Activated CD4-positive, alpha-beta T cell treated with anti-CD3 and anti-CD28 coated beads for 36 hours (primary cell): ENCODE data around the gene ZNF101. TPM values are rescaled to one million over a fixed set of nuclear protein-coding genes. Genes with fewer than 3 reads are reported as not detected.

Experiments used
- ATAC-seq: fragments of 200-7000 bp; cut with Tn5 transposase; one replicate; pipeline ENCODE4 v1.10.0; 2021; ENCODE audit warnings: mild to moderate bottlenecking, moderate library complexity
- CTCF ChIA-PET: fragments of 350-600 bp; sonication (Branson Sonifier 250); formaldehyde crosslinking; loops from one replicate; lab custom pipeline; 2021; ENCODE audit warnings: antibody characterized with exemption; lab: Charles Lee
- POLR2A ChIA-PET: fragments of 350-600 bp; sonication (Branson Sonifier 250); formaldehyde crosslinking; loops from one replicate; lab custom pipeline; 2021; ENCODE audit warnings: antibody characterized with exemption, inconsistent platforms; lab: Charles Lee
- DNase-seq: peaks from one replicate; pipeline ENCODE4 v3.0.0-alpha.2; 2020
- H3K27ac Mint-ChIP-seq: one replicate; pipeline ENCODE4 v1.8.0; 2021; ENCODE audit warnings: mixed read lengths
- H3K27me3 Mint-ChIP-seq: one replicate; pipeline ENCODE4 v1.8.0; 2021; ENCODE audit warnings: mixed read lengths
- H3K36me3 Mint-ChIP-seq: one replicate; pipeline ENCODE4 v1.8.0; 2021; ENCODE audit warnings: low read depth, mixed read lengths
- H3K4me1 Mint-ChIP-seq: one replicate; pipeline ENCODE4 v1.8.0; 2021; ENCODE audit warnings: mixed read lengths
- H3K4me3 Mint-ChIP-seq: one replicate; pipeline ENCODE4 v1.8.0; 2021; ENCODE audit warnings: mild to moderate bottlenecking, moderate library complexity, mixed read lengths
- H3K9me3 Mint-ChIP-seq: one replicate; pipeline ENCODE4 v1.8.0; 2021; ENCODE audit warnings: low read depth, mixed read lengths
- intact Hi-C, 2 experiments: fragments of 100-400 bp; cut with DNase I in 1 of 2; cut with micrococcal nuclease in 1 of 2; formaldehyde crosslinking; loops; one replicate each; pipeline versions ENCODE4 v1.14.2 to v1.15.1; 2022 to 2024; cut with DNase I, micrococcal nuclease
- total RNA-seq, 2 experiments: library from RNA; stranded (reverse); gene quantifications; one replicate each; pipeline ENCODE4 v1.2.3, GENCODE V29; 2021

The ZNF101 gene
- total RNA-seq = 10 to 100 TPM; 63.9 to 70.8 TPM

DNA sequence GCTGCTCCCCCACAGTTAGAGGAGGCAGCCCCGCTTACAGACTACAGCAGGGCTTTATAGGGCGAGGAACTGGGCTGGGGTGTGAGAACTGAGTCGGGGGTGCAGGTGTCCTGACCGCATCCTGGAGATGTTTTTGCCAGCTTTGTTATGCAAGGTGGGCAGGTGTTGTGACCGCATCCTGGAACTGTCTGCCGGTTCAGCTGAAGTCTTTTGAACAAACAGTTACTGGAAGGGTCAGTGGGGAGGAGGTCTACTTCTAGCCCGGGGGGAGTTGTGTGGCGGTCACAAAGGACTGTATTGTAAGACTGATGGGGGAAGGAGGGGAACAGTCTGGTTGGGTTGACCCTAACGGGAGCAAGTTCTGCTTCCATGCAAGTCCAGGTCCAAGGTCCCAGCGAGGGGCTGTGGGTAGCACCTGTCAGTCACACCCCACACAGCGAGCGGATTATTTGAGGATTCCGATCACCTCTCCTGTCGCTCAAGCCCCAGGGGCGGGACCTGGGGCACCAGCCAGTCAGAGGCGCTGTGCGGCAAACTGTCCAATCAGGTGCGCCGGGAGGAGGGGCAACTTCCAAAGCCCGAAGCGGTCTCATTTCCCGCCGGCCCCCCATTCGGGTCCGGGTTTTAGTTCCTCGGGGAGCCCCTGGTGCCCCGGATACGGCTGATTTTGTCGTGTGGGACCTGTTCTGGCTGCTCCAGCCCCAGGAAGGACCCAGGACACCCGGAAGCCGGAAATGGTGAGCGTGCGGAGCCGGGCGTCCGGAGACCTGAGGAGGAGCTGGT, at the start of gene ZNF101:
ZNF101 (plus strand) TSS at position 610 of the 783 bp plus-strand sequence; CDS start at position 735, 125 bp downstream.
- peak; percentile 82 for ATAC-seq
- peaks cover 46% of the 10 kb centered on the region for H3K36me3 Mint-ChIP-seq

DNA sequence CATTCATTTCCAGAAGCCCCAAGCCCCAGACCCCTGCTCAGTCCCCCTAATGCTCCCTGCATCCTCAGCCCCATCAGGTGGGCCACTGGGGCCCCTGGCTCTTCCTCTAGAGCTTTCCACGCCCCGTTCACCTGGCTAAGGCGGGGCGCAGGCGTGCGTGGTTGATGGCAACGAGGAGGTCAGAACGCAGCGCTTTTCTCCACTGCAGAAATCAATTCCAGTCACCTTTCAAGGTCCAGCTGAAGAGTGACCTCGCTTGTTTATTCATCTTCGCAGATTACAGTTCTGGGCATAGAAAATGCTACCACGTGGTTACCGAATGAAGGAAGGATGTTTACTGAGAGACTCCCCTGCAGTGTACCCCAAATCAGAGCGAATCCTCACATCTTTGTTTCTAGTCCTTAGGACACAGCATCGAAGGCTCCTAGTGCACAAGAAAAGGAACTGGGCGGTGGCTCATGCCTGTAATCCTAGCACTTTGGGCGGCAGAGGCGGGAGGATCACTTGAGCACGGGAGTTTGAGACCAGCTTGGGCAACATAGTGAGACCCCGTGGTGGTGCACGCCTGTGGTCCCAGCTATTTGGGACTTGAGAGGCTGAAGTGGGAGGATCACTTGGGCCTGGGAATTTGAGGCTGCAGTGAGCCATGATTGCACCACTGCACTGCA, 49.3 kb upstream of the ZNF101 start:
- Mint-ChIP-seq H3K27me3 (no peaks in the 10 kb centered on the region), H3K4me3 (peak overlapping the region; percentile 91), H3K27ac (peak overlapping the region; percentile 56), H3K4me1 (peaks cover 41% of the 10 kb centered on the region), H3K36me3 (peaks cover 1% of the 10 kb centered on the region), H3K9me3 (no peaks in the 10 kb centered on the region)
- DNase-seq (no peak), ATAC-seq (no peak)
- intact Hi-C loops = loop anchor here (2.0 kb wide), 2 partner anchors 21 to 79 kb away; no protein-coding TSS in a partner anchor
- ChIA-PET CTCF (interaction anchor here (0.6 to 1.5 kb wide), 3 partner anchors 14 to 108 kb away, joined by 3 read pairs; no protein-coding TSS in a partner anchor), POLR2A (interaction anchor here (0.6 kb wide), 1 partner anchor 11 kb away, joined by 4 read pairs; no protein-coding TSS in a partner anchor)

More for the DNA sequence above, at the start of gene ZNF101:
- peak; percentile 98 for DNase-seq
- Mint-ChIP-seq H3K9me3 (peaks cover 6% of the 10 kb centered on the region), H3K27me3 (no peaks in the 10 kb centered on the region), H3K4me3 (peak within 1 kb of the TSS; percentile 87), H3K4me1 (peaks cover 29% of the 10 kb centered on the region), H3K27ac (peak within 1 kb of the TSS; percentile 98)
- intact Hi-C loops = loop anchor here (1.0 to 2.0 kb wide), 11 partner anchors 65 to 409 kb away; partner anchors contain the start of genes ZNF14 (in 1 of the 2), ZNF506 (in 1 of the 2), ZNF90 (in 1 of the 2) and ZNF93 (in 1 of the 2)
- ChIA-PET POLR2A (interaction anchor here (0.5 to 1.7 kb wide), 10 partner anchors 38 to 476 kb away, joined by 3 to 9 read pairs (median 3); partner anchors contain the start of genes BORCS8, RFXANK, ZNF14 and ZNF253), CTCF (interaction anchor here (0.5 to 1.2 kb wide), 7 partner anchors 8 to 1862 kb away, joined by 3 to 4 read pairs (median 3); partner anchors contain the start of genes ZNF14 and ZNF506)

DNA sequence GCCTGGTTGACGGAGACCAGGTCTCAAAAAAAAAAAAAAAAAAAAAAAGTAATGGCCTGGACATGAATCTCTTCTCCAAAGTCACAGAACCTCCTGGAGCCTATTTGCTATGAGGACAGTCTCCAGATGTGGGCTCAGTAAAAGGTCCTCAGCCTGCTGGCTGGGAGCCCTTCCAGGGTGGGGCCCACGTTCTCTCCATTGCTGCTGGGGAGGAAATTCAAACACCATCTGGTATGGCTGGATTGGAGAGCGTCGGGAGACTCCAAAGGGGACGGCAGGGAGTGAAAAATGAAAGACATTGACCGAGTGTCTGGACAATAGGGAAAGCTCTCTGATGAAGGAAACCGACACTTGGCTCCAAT, 48.8 kb upstream of the ZNF101 start:
- Mint-ChIP-seq H3K4me1 (peaks cover 38% of the 10 kb centered on the region), H3K27me3 (no peaks in the 10 kb centered on the region)

DNA sequence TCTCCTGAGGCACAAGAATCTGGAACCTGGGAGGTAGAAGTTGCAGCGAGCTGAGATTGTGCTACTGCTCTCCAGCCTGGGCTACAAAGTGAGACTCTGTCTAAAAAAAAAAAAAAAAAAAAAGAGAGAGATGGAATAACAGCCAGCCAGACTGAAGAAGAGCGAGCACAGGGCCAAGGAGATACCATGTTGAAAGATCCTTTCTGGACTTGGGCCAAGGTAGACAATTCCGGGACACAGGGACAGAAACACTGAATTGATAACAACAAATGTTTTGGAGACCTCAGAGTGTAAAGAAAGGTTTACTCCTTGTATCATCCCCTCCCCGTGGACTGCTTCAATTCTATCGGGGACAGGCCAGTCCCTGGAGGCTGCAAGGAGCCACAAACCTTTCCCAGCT, 45.3 kb upstream of the ZNF101 start:
- H3K36me3 Mint-ChIP-seq = peaks cover 5% of the 10 kb centered on the region
- H3K4me1 Mint-ChIP-seq = peaks cover 27% of the 10 kb centered on the region
- POLR2A ChIA-PET = no interaction called here

More for the DNA sequence above, 48.8 kb upstream of the ZNF101 start:
- ChIA-PET CTCF (interaction anchor here (0.6 to 1.5 kb wide), 4 partner anchors 12 to 215 kb away, joined by 3 read pairs; partner anchors contain the start of gene GATAD2A), POLR2A (no interaction called here)
- intact Hi-C loops = loop anchor here (2.0 kb wide), 2 partner anchors 21 to 79 kb away; no protein-coding TSS in a partner anchor
- ATAC-seq (no peak), DNase-seq (no peak)
- no peak overlapping the region for H3K27ac Mint-ChIP-seq
- no peak overlapping the region for H3K4me3 Mint-ChIP-seq
- no peaks in the 10 kb centered on the region for H3K36me3 Mint-ChIP-seq
- H3K9me3 Mint-ChIP-seq = no peaks in the 10 kb centered on the region

DNA sequence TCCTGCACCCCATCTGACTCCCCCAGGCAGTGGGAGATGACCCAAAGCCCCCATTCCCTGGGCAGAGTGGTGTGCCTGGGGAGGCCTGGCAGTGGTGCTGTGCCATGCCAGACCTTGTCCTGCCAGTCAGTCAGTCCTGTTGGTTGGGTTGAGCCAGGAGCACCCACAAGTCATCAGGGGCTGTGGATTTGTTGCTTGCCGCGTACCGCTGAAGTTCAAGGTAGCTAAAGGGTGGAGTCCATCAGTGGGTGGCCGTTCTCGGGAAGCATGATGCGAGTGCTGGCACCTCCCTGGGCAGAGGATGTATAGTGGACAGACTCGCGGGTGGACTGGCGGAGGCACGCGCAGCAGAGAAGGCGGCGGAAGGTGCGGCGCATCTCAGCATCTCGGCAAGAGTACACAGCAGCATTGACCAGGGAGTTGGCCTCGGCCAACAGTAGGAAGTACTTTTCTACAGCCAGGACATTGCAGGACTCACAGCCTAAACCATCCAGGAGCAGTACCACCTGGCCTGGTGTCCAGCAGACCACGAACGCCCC, 44.5 kb upstream of the ZNF101 start:
- no peaks in the 10 kb centered on the region for H3K27me3 Mint-ChIP-seq
- no peaks in the 10 kb centered on the region for H3K9me3 Mint-ChIP-seq
- DNase-seq = no peak
- POLR2A ChIA-PET = interaction anchor here (0.6 kb wide), 1 partner anchor 12 kb away, joined by 3 read pairs; no protein-coding TSS in a partner anchor
- ATAC-seq = no peak
- H3K4me3 Mint-ChIP-seq = no peak overlapping the region
- H3K36me3 Mint-ChIP-seq = peaks cover 7% of the 10 kb centered on the region
- H3K4me1 Mint-ChIP-seq = peaks cover 28% of the 10 kb centered on the region
- intact Hi-C loops = no loop called here
- no peak overlapping the region for H3K27ac Mint-ChIP-seq
- CTCF ChIA-PET = interaction anchor here (0.6 kb wide), 2 partner anchors 26 to 70 kb away, joined by 3 read pairs; no protein-coding TSS in a partner anchor

More for the DNA sequence above, 45.3 kb upstream of the ZNF101 start:
- no peak overlapping the region for H3K4me3 Mint-ChIP-seq
- intact Hi-C loops = no loop called here
- H3K27me3 Mint-ChIP-seq = no peaks in the 10 kb centered on the region
- CTCF ChIA-PET = interaction anchor here (1.1 to 1.3 kb wide), 2 partner anchors 8 to 21 kb away, joined by 3 to 6 read pairs; no protein-coding TSS in a partner anchor
- DNase-seq (no peak), ATAC-seq (no peak)
- no peaks in the 10 kb centered on the region for H3K9me3 Mint-ChIP-seq
- H3K27ac Mint-ChIP-seq = no peak overlapping the region

DNA sequence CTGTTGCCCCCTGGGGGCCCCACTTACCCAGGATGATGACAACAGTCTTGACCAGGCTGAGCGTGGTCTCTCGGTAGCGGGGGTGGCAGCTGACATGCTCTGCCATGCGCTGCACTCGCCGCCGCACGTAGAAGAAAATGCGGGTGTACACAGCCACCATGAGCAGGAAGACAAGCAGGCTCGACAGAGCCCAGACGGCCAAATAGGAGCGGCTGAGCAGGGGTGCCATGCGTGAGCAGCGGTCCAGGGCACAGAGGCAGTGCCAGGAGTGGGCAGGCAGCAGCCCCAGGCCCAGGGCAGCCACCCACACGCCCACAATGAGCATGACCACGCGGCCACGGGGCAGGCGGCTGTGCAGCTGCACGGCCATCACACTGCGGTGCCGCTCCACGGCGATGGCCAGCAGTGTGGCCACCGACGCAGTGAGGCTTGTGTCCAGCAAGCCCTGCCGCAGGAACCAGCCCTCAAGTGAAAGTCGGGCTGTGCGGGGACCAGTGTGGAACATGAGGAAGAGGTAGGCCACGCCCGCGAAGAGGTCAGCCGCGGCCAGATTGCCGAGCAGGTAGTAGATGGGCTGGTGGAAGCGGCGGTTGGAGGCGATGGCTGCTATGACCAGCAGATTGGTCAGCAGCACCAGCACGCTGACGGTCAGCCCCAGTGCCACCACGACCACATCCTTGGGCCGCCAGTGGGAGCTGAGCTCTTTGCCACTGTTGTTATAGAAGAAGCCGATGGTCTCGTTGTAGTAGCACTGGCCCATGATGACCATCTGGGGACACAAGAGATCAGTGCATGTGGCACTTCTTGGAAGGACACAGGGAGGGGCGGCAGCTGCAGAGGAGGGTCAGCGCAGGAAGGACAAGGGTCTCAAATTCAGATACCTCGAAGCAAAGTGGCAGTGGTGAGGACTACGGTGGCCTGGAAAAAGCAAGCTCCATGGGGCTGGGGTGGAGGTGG, 41.8 kb upstream of the ZNF101 start:
- ATAC-seq (no peak), DNase-seq (no peak)
- ChIA-PET POLR2A (interaction anchor here (0.7 kb wide), 1 partner anchor 221 kb away, joined by 3 read pairs; the partner anchor contains the start of gene GATAD2A), CTCF (interaction anchor here (0.7 to 1.0 kb wide), 2 partner anchors 95 to 226 kb away, joined by 3 read pairs; no protein-coding TSS in a partner anchor)
- intact Hi-C loops = loop anchor here in 1 of 2 experiments (5.0 kb wide), 1 partner anchor 34 kb away; no protein-coding TSS in a partner anchor
- Mint-ChIP-seq H3K36me3 (peaks cover 9% of the 10 kb centered on the region), H3K9me3 (no peaks in the 10 kb centered on the region), H3K27ac (peak overlapping the region; percentile 79), H3K27me3 (no peaks in the 10 kb centered on the region), H3K4me1 (peaks cover 23% of the 10 kb centered on the region), H3K4me3 (peak overlapping the region; percentile 80)

DNA sequence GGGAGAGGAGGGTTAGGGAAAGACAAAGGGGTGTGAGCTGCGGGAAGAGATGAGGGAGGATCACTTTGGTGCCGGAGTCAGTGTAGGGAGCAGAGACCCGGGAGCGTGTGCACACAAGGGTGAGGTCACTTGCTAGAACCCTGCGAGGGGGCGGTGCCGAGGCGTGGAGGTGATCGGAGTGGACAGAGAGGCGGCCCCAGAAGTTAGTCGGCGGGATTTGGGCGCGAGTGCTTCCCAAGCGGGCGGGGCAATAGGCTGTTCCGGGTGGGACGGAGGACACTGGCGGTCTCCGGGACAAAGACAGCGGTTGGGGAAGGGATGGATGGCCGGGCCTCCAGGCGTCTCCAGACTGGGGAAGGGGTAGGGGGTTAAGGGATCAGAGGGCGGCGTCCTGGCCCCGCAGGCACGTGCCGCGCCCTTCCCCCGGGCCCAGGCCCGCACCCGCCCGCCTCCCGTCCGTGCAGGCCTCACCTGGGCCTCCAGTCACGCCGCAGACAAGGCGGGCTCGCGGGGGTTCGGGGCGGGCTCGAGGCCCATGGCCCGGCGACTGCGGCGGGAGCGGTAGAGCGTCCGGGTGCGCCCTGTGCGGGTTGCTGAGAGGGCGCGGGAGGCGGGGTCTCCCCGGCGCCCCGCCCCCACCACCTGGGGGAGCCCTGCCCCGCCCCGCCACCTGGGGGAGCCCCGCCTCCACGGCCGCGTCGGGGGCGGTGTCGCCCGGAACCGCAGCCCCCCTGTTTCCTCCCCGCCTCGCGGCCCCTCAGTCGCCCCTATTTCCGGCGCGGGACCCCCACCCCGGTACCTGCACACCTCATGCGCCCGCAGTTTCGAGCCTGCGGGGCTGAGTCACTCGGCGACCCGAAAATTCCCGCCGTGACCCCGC, 40.8 kb upstream of the ZNF101 start, which contains the start of gene LPAR2:
LPAR2 (minus strand) TSS at position 600 of the 880 bp plus-strand sequence. CDS start 945 bp downstream, outside the sequence.
- ChIA-PET CTCF (interaction anchor here (0.6 to 1.0 kb wide), 6 partner anchors 25 to 320 kb away, joined by 3 to 4 read pairs (median 3); no protein-coding TSS in a partner anchor), POLR2A (interaction anchor here (0.7 kb wide), 1 partner anchor 222 kb away, joined by 3 read pairs; the partner anchor contains the start of gene GATAD2A)
- no peaks in the 10 kb centered on the region for H3K27me3 Mint-ChIP-seq
- no peaks in the 10 kb centered on the region for H3K9me3 Mint-ChIP-seq
- intact Hi-C loops = loop anchor here (1.0 to 5.0 kb wide), 4 partner anchors 15 to 37 kb away; partner anchors contain the start of gene GMIP (in 1 of the 2)
- DNase-seq = peak; percentile 81
- H3K27ac Mint-ChIP-seq = peak within 1 kb of the TSS; percentile 79
- peak within 1 kb of the TSS; percentile 80 for H3K4me3 Mint-ChIP-seq
- peaks cover 23% of the 10 kb centered on the region for H3K4me1 Mint-ChIP-seq
- peak; percentile 74 for ATAC-seq
- H3K36me3 Mint-ChIP-seq = peaks cover 17% of the 10 kb centered on the region

DNA sequence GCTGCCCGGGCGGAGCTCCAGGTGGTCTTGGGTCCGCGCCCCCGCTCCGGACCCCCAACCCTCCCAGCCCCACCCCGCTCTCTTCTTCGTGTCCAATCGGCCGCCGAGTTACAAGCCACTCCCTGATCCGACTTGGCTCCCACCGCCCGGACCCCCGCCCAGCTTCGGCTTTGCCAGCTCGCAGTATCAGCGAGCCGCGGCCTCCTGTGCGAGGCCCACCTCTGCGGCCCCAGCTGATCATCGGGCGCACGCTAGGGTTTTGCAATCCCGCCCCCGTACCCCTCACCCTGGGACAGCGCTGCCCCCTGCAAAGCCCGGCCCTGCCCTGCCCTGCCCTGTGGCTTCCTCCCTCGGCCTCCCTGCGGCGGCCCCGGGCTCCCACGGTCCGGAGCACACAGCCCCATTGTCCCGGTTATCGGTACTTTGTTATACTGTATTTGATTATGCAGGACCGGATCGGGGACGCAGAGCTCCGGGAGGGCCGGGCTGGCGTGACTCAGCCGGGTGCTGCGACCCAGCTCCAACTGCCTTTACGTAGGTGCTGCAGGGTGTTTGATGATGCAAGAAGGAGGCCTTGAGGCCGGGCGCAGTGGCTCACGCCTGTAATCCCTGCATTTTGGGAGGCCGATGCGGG, 40.0 kb upstream of the ZNF101 start:
- Mint-ChIP-seq H3K27ac (peak overlapping the region; percentile 76), H3K4me1 (peaks cover 23% of the 10 kb centered on the region), H3K36me3 (peaks cover 23% of the 10 kb centered on the region), H3K4me3 (peak overlapping the region; percentile 63), H3K9me3 (no peaks in the 10 kb centered on the region), H3K27me3 (no peaks in the 10 kb centered on the region)
- DNase-seq (peak; percentile 77), ATAC-seq (peak; percentile 52)
- intact Hi-C loops = loop anchor here (1.0 to 5.0 kb wide), 4 partner anchors 15 to 37 kb away; partner anchors contain the start of gene GMIP (in 1 of the 2)
- ChIA-PET POLR2A (no interaction called here), CTCF (interaction anchor here (0.6 to 0.9 kb wide), 4 partner anchors 33 to 319 kb away, joined by 3 to 4 read pairs (median 3); no protein-coding TSS in a partner anchor)
